Sigmoid colon (tissue), 7 donors: ENCODE data around the gene DNAJC12. TPM values are rescaled to one million over a fixed set of nuclear protein-coding genes. Genes with fewer than 3 reads are reported as not detected.

Source experiments
- DNase-seq: peaks from one replicate; pipeline ENCODE4 v3.0.0-alpha.2; 2019
- H3K27ac ChIP-seq, 4 donors: fragments of 200-600 bp; sonication (generic); one replicate each; pipeline ENCODE4 v1.5.1; 2016 to 2019; ENCODE audit warnings: mild to moderate bottlenecking in 1 of 4
- H3K27me3 ChIP-seq, 3 donors: fragments of 200-600 bp; sonication (generic); one replicate each; pipeline ENCODE4 v1.5.1; 2019; ENCODE audit warnings: mild to moderate bottlenecking in 1 of 3
- H3K36me3 ChIP-seq, 4 donors: fragments of 200-600 bp; sonication (generic); one replicate each; pipeline ENCODE4 v1.5.1; 2016 to 2019
- H3K4me1 ChIP-seq, 4 donors: fragments of 200-600 bp; sonication (generic); one replicate each; pipeline ENCODE4 v1.5.1; 2017 to 2019
- H3K4me3 ChIP-seq, 4 donors: fragments of 200-600 bp; sonication (generic); one replicate each; pipeline ENCODE4 v1.5.1; 2017 to 2019; ENCODE audit warnings: mild to moderate bottlenecking in 2 of 4, moderate library complexity in 1 of 4
- H3K9me3 ChIP-seq, 4 donors: fragments of 200-600 bp in 3 of 4; sonication (generic) in 3 of 4; one replicate each; pipeline versions ENCODE4 v1.5.1 to v1.6.1; 2013 to 2019
- CTCF ChIP-seq, 4 experiments: fragments of 450-650 bp in 3 of 4; fragments of 200-600 bp in 1 of 4; IDR thresholded peaks; one replicate each; pipeline ENCODE4 v1.5.1; 2016 to 2019; ENCODE audit warnings: antibody characterized with exemption in 4 of 4, mild to moderate bottlenecking in 3 of 4, moderate library complexity in 2 of 4
- EP300 ChIP-seq, 4 donors: sonication (generic); formaldehyde crosslinking; IDR thresholded peaks; one replicate each; pipeline ENCODE4 v1.6.1; 2017; ENCODE audit warnings: antibody characterized with exemption in 4 of 4
- POLR2A ChIP-seq, 2 donors: fragments of 450-650 bp; IDR thresholded peaks; one replicate each; pipeline ENCODE4 v1.6.1; 2016; ENCODE audit warnings: antibody characterized with exemption in 2 of 2, mild to moderate bottlenecking in 2 of 2, moderate library complexity in 2 of 2
- POLR2AphosphoS5 ChIP-seq, 4 donors: sonication (generic); formaldehyde crosslinking; IDR thresholded peaks; one replicate each; pipeline ENCODE4 v1.6.1; 2017; ENCODE audit warnings: antibody characterized with exemption in 4 of 4
- WGBS, 2 donors: extraction: QIAGEN DNeasy Blood & Tissue Kit; methylation state at CpG; one replicate each; pipeline ENCODE4 v1.1.7; 2013; 5-methylcytosine and 5-hydroxymethylcytosine counted together
- intact Hi-C: fragments of 100-400 bp; cut with DNase I; formaldehyde crosslinking; loops from one replicate; pipeline ENCODE4 v1.15.1; 2023
- polyA plus RNA-seq, 3 donors: library from polyadenylated mRNA; stranded (reverse); fragments of 200-250 nt; gene quantifications; one replicate each; pipeline ENCODE4 v1.2.3, GENCODE V29; 2013
- total RNA-seq, 4 donors: library from RNA; depleted of rRNA; stranded (reverse); fragments of >200 nt; gene quantifications; one replicate each; pipeline ENCODE4 v1.1.0, GENCODE V29; 2016
- donor health status: healthy with polysubstance abuse.
- donor health status: Bipolar disorder and iron deficiency.
- donor health status: healthy.

DNAJC12 gene
- total and polyA plus RNA-seq, 7 donors, result 7.2 to 51.1 (median 12.1) TPM

GRCh38 chr10:67789769-67790168 is 48.2 kb downstream of the DNAJC12 start:
- no peaks in the 10 kb centered on the region for H3K27me3 ChIP-seq
- WGBS, 2 donors, result 89 to 91% methylated on average over 2 of the region's 2 CpGs
- intact Hi-C loops, result no loop called here
- no peak for DNase-seq
- H3K36me3 ChIP-seq, result no peaks in the 10 kb centered on the region
- H3K4me3 ChIP-seq, result no peak overlapping the region
- H3K27ac ChIP-seq, result no peak overlapping the region
- no peaks in the 10 kb centered on the region for H3K4me1 ChIP-seq
- H3K9me3 ChIP-seq, result no peaks in the 10 kb centered on the region
- TF ChIP-seq POLR2AphosphoS5 (IDR thresholded peaks at IDR 0.05) (no peak), POLR2A (IDR thresholded peaks at IDR 0.05) (no peak)

DNA sequence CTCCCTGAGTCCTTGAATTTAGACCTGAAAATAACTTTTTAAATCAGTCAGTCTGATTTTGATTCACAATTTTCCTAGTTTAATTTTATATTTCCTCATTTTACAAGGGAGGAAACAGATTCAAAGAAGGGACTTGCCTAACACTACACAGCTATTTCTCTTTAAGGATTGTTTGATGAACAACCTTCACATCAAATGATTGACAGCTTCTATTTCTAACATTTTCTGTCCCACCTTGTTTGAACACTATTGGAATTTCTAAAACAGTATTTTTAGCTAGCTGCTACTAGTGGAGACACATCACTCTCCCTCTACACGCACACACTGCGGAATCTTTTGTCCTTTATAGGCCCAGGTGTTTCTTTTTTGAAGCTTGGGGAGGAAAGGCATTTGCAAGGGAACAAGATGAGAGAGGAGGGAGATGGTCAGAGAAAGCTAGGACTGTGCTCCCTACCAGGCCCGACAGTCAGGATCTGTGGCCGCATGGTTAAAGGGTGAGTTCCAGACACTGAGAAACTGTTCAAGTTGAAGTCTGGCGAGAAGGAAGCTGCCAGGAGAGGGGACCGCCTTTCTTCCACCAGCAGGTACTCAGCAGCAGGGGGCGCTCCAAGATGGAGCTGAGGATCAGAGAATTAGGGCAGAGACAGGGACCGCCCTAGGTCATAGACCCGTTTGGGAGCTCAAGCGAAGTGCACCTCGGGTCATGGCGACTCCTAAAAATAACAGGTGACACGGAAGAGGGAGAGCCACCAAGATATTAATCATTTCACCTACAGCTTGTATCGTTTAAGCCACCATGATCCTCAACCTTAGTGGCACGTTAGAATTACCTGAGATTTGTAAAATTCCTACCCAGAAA is 49.7 kb downstream of the DNAJC12 start:
- no peaks in the 10 kb centered on the region for H3K27me3 ChIP-seq
- WGBS, 2 donors, result 36 to 41% methylated on average over 15 of the region's 15 CpGs
- no peaks in the 10 kb centered on the region for H3K36me3 ChIP-seq
- H3K9me3 ChIP-seq, result no peaks in the 10 kb centered on the region
- no peak for DNase-seq
- TF ChIP-seq POLR2A (IDR thresholded peaks at IDR 0.05) (no peak), CTCF (IDR thresholded peaks at IDR 0.05) (peak in 1 of 4 experiments; percentile 32)
- no peaks in the 10 kb centered on the region for H3K4me1 ChIP-seq
- intact Hi-C loops, result no loop called here
- no peak overlapping the region for H3K27ac ChIP-seq
- H3K4me3 ChIP-seq, result no peak overlapping the region

GRCh38 chr10:67785098-67785497 is 52.9 kb downstream of the DNAJC12 start:
- Histone ChIP-seq H3K36me3 (no peaks in the 10 kb centered on the region), H3K27me3 (no peaks in the 10 kb centered on the region), H3K27ac (no peak overlapping the region), H3K4me1 (peaks cover 0 to 2% (median under 1%) of the 10 kb centered on the region in 4 donors), H3K9me3 (no peaks in the 10 kb centered on the region), H3K4me3 (no peak overlapping the region)
- 10 to 27% methylated on average over 1 of the region's 1 CpG for WGBS, 2 donors
- intact Hi-C loops, result no loop called here
- no peak for DNase-seq
- TF ChIP-seq CTCF (IDR thresholded peaks at IDR 0.05) (no peak), POLR2A (IDR thresholded peaks at IDR 0.05) (no peak), POLR2AphosphoS5 (IDR thresholded peaks at IDR 0.05) (no peak)

- Histone ChIP-seq H3K36me3 (no peaks in the 10 kb centered on the region), H3K27ac (no peak overlapping the region), H3K4me3 (no peak overlapping the region), H3K27me3 (no peaks in the 10 kb centered on the region), H3K4me1 (peaks cover 0 to 8% (median 4%) of the 10 kb centered on the region in 4 donors), H3K9me3 (no peaks in the 10 kb centered on the region)
- TF ChIP-seq CTCF (IDR thresholded peaks at IDR 0.05) (no peak), EP300 (IDR thresholded peaks at IDR 0.05) (no peak), POLR2A (IDR thresholded peaks at IDR 0.05) (no peak), POLR2AphosphoS5 (IDR thresholded peaks at IDR 0.05) (no peak)
- intact Hi-C loops, result no loop called here
- WGBS, 2 donors, result 36 to 54% methylated on average over 3 of the region's 3 CpGs
- DNase-seq, result no peak
Measured at GRCh38 chr10:67784474-67784873, 53.5 kb downstream of the DNAJC12 start.

DNA sequence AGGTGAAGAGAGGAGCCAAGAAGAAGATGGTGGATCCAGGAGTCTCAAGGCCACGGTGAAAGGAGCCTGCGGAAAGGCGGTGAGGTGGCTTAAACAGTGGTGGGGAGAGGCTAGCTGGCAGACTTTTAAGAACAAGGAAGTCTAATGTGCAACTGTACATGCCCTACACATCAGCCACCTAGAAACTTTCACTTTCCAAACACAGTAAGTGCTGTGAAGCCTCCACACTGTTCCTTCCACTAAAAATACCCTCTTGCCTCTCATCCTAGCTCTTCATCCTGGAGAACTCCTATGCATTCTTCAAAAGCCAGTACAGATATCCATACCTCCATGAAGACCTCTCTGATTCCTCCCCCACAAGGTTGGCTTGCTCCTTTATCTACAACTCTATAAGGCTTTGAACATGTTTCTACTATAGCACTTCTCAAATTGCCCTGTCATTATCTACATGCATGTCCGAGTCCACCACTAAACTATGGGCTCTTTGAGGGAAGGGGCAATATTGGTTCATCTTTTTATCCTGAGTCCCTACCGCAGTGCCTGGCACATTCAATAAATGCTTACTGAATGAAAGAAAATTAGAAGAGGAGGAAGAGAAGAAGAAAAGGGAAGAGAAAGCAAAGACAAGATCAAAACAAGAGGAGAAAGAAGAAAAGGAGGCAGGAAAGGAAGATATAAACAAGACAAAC is 54.2 kb downstream of the DNAJC12 start:
- H3K4me3 ChIP-seq, result no peak overlapping the region
- intact Hi-C loops, result no loop called here
- DNase-seq, result no peak
- no peaks in the 10 kb centered on the region for H3K36me3 ChIP-seq
- TF ChIP-seq POLR2AphosphoS5 (IDR thresholded peaks at IDR 0.05) (no peak), EP300 (IDR thresholded peaks at IDR 0.05) (no peak), POLR2A (IDR thresholded peaks at IDR 0.05) (no peak), CTCF (IDR thresholded peaks at IDR 0.05) (no peak)
- H3K27ac ChIP-seq, result no peak overlapping the region
- WGBS, 2 donors, result 56 to 72% methylated on average over 5 of the region's 5 CpGs
- H3K9me3 ChIP-seq, result no peaks in the 10 kb centered on the region
- peaks cover 0 to 11% (median 4%) of the 10 kb centered on the region in 4 donors for H3K4me1 ChIP-seq
- H3K27me3 ChIP-seq, result no peaks in the 10 kb centered on the region
